Osteoblast (primary cell): ENCODE results near the gene DRD4. TPM values are rescaled to one million over a fixed set of nuclear protein-coding genes. Genes with fewer than 3 reads are reported as not detected.
A peak's percentile ranks its signal among the peaks of the same experiment; 100 is the strongest.
"Not testable (repeated sequence)": the region's sequence is repeated elsewhere in the genome, so short reads cannot be mapped to it uniquely, and the experiment has no call there.

ENCODE experiments used
- DNase-seq: peaks from one replicate; pipeline ENCODE4 v3.0.0; 2011; ENCODE audit warnings: low spot score, mixed read lengths; ENCODE audit not compliant: insufficient read length; ENCODE audit errors: missing footprints
- H2AFZ ChIP-seq: 2 replicates; pipeline ENCODE4 v1.6.0; 2011; ENCODE audit warnings: mild to moderate bottlenecking, low read length
- H3K27ac ChIP-seq: 2 replicates; pipeline ENCODE4 v1.5.1; 2011; ENCODE audit warnings: mild to moderate bottlenecking, low read depth, low read length, moderate library complexity
- H3K27me3 ChIP-seq: 2 replicates; pipeline ENCODE4 v1.6.0; 2012; ENCODE audit warnings: mild to moderate bottlenecking, control low read depth, inconsistent platforms, low read length, moderate library complexity; ENCODE audit not compliant: insufficient read depth
- H3K36me3 ChIP-seq: 2 replicates; pipeline ENCODE4 v1.5.1; 2011; ENCODE audit warnings: mild to moderate bottlenecking, low read length, control low read depth, moderate library complexity; ENCODE audit not compliant: insufficient read depth
- H3K4me1 ChIP-seq: 2 replicates; pipeline ENCODE4 v1.5.1; 2011; ENCODE audit warnings: mild to moderate bottlenecking, low read length, control low read depth, moderate library complexity; ENCODE audit not compliant: insufficient read depth
- H3K4me2 ChIP-seq: 2 replicates; pipeline ENCODE4 v1.6.0; 2011; ENCODE audit warnings: mild to moderate bottlenecking, low read length; ENCODE audit not compliant: insufficient read depth
- H3K4me3 ChIP-seq: fragments of 200-600 bp; sonication (generic); 3 replicates; pipeline ENCODE4 v1.5.1; 2012; ENCODE audit warnings: mild to moderate bottlenecking, low read length, inconsistent platforms; ENCODE audit not compliant: insufficient read depth
- H3K79me2 ChIP-seq: 2 replicates; pipeline ENCODE4 v1.6.0; 2012; ENCODE audit warnings: mild to moderate bottlenecking, low read length, control low read depth, inconsistent platforms; ENCODE audit not compliant: insufficient read depth
- H3K9me3 ChIP-seq: 2 replicates; pipeline ENCODE4 v1.5.1; 2011; ENCODE audit warnings: low read depth, low read length, control low read depth
- H4K20me1 ChIP-seq: 2 replicates; pipeline ENCODE4 v1.6.0; 2012; ENCODE audit warnings: mild to moderate bottlenecking, low read length, control low read depth; ENCODE audit not compliant: insufficient read depth
- CTCF ChIP-seq: IDR thresholded peaks from 2 replicates; pipeline ENCODE4 v1.5.1; 2011; ENCODE audit warnings: mild to moderate bottlenecking, low read depth, low read length, moderate library complexity; ENCODE audit errors: extremely low read depth
- total RNA-seq: library from RNA; depleted of rRNA; stranded (reverse); fragments of >200 nt; gene quantifications from 2 replicates; pipeline ENCODE4 v1.2.3, GENCODE V29; 2012

Gene DRD4
- total RNA-seq, 1 donor = not detected

GRCh38 chr11:687751-688150, 50.7 kb downstream of the DRD4 start:
- Histone ChIP-seq H3K27me3 (no peaks in the 10 kb centered on the region), H3K27ac (no peak overlapping the region), H3K4me2 (no peak overlapping the region), H2AFZ (no peak overlapping the region), H3K36me3 (peaks cover 41% of the 10 kb centered on the region), H3K79me2 (peaks cover 12% of the 10 kb centered on the region), H4K20me1 (peaks cover 5% of the 10 kb centered on the region), H3K4me1 (no peaks in the 10 kb centered on the region), H3K9me3 (no peaks in the 10 kb centered on the region), H3K4me3 (no peak overlapping the region)
- no peak for DNase-seq
- no peak for TF ChIP-seq CTCF

- Histone ChIP-seq H2AFZ (no peak overlapping the region), H3K79me2 (peaks cover 22% of the 10 kb centered on the region), H3K27ac (no peak overlapping the region), H3K4me1 (peaks cover 7% of the 10 kb centered on the region), H3K27me3 (no peaks in the 10 kb centered on the region), H4K20me1 (peaks cover 13% of the 10 kb centered on the region), H3K36me3 (peaks cover 38% of the 10 kb centered on the region), H3K9me3 (no peaks in the 10 kb centered on the region), H3K4me3 (no peak overlapping the region), H3K4me2 (no peak overlapping the region)
- DNase-seq = peak; percentile 41
- no peak for TF ChIP-seq CTCF
These were observed 51.6 kb downstream of the DRD4 start for GRCh38 chr11:688681-689080.

- no peak for TF ChIP-seq CTCF
- Histone ChIP-seq H4K20me1 (peaks cover 17% of the 10 kb centered on the region), H2AFZ (no peak overlapping the region), H3K4me1 (peaks cover 14% of the 10 kb centered on the region), H3K79me2 (peaks cover 28% of the 10 kb centered on the region), H3K4me2 (no peak overlapping the region), H3K9me3 (no peaks in the 10 kb centered on the region), H3K36me3 (peaks cover 33% of the 10 kb centered on the region), H3K27ac (peak overlapping the region; percentile 17), H3K27me3 (no peaks in the 10 kb centered on the region), H3K4me3 (no peak overlapping the region)
- peak; percentile 66 for DNase-seq
These were observed 52.6 kb downstream of the DRD4 start for GRCh38 chr11:689625-690024.

- H4K20me1 ChIP-seq = peaks cover 17% of the 10 kb centered on the region
These were observed 53.2 kb downstream of the DRD4 start for GRCh38 chr11:690244-690643.

More at GRCh38 chr11:690244-690643, 53.2 kb downstream of the DRD4 start:
- not testable (repeated sequence) for H3K4me3 ChIP-seq, H3K27ac ChIP-seq, H2AFZ ChIP-seq, H3K9me3 ChIP-seq, DNase-seq, H3K4me2 ChIP-seq, H3K27me3 ChIP-seq
- Histone ChIP-seq H3K36me3 (peaks cover 29% of the 10 kb centered on the region), H3K4me1 (peaks cover 14% of the 10 kb centered on the region), H3K79me2 (peaks cover 28% of the 10 kb centered on the region)

Other genes with a start within 250 kb of the DRD4 start
- gene PKP3, start 243.1 kb upstream of the DRD4 start, total RNA-seq = 0.88 and 2.5 TPM in 2 replicates
- gene SIGIRR, start 222.3 kb upstream of the DRD4 start, total RNA-seq = 10.9 and 14.5 TPM in 2 replicates
- under 0.01 TPM in 1 of 2 replicates, not detected in the other for gene ANO9, start 195.3 kb upstream of the DRD4 start, total RNA-seq
- 33.0 and 36.2 TPM in 2 replicates for gene PTDSS2, start 187.0 kb upstream of the DRD4 start, total RNA-seq
- gene RNH1, start 130.0 kb upstream of the DRD4 start, total RNA-seq = 441 and 506 TPM in 2 replicates
- gene HRAS, start 101.7 kb upstream of the DRD4 start, total RNA-seq = 28.6 and 35.7 TPM in 2 replicates
- gene LRRC56, start 99.7 kb upstream of the DRD4 start, total RNA-seq = 0.88 and 1.1 TPM in 2 replicates
- 0.29 and 0.36 TPM in 2 replicates for gene LMNTD2, start 76.5 kb upstream of the DRD4 start, total RNA-seq
- gene RASSF7, start 76.3 kb upstream of the DRD4 start, total RNA-seq = 2.4 and 6.2 TPM in 2 replicates
- gene PHRF1, start 60.8 kb upstream of the DRD4 start, total RNA-seq = 23.9 and 27.5 TPM in 2 replicates
- 11.5 and 21.4 TPM in 2 replicates for gene IRF7, start 21.3 kb upstream of the DRD4 start, total RNA-seq
- gene CDHR5, start 12.3 kb upstream of the DRD4 start, total RNA-seq = not detected in 2 replicates
- gene SCT, start 10.1 kb upstream of the DRD4 start, total RNA-seq = not detected in 2 replicates
- gene DEAF1, start 58.0 kb downstream of the DRD4 start, total RNA-seq = 38.0 and 44.2 TPM in 2 replicates
- gene TMEM80, start 58.5 kb downstream of the DRD4 start, total RNA-seq = 17.4 and 21.2 TPM in 2 replicates
- 29.7 and 30.1 TPM in 2 replicates for gene EPS8L2, start 69.0 kb downstream of the DRD4 start, total RNA-seq
- 204 TPM in 2 replicates for gene TALDO1, start 110.2 kb downstream of the DRD4 start, total RNA-seq
- gene GATD1, start 140.2 kb downstream of the DRD4 start, total RNA-seq = 31.5 and 37.3 TPM in 2 replicates
- gene CEND1, start 152.8 kb downstream of the DRD4 start, total RNA-seq = not detected in 2 replicates
- gene SLC25A22, start 161.0 kb downstream of the DRD4 start, total RNA-seq = 8.0 and 9.0 TPM in 2 replicates
- 5.9 and 6.5 TPM in 2 replicates for gene PIDD1, start 168.0 kb downstream of the DRD4 start, total RNA-seq
- gene RPLP2, start 172.7 kb downstream of the DRD4 start, total RNA-seq = 227 and 386 TPM in 2 replicates
- gene PNPLA2, start 181.6 kb downstream of the DRD4 start, total RNA-seq = 32.1 and 32.6 TPM in 2 replicates
- gene CRACR2B, start 190.7 kb downstream of the DRD4 start, total RNA-seq = 0.59 and 0.72 TPM in 2 replicates
- gene CD151, start 195.7 kb downstream of the DRD4 start, total RNA-seq = 366 and 416 TPM in 2 replicates
- gene POLR2L, start 205.3 kb downstream of the DRD4 start, total RNA-seq = 47.4 and 60.8 TPM in 2 replicates
- gene TSPAN4, start 205.6 kb downstream of the DRD4 start, total RNA-seq = 168 and 186 TPM in 2 replicates